NCI-H446 treated with DMSO at 0.1 percent for 48 hours (cell line): ENCODE results near the gene PLAC9.

ENCODE experiments used
- DNase-seq: peaks from one replicate; lab custom pipeline; 2025; lab: John Stamatoyannopoulos, UW

The PLAC9 gene

GRCh38 chr10:80160361-80161320 is 28.1 kb downstream of the PLAC9 start:
- no peak for DNase-seq

- no peak for DNase-seq
Observed at GRCh38 chr10:80161321-80162083, 29.0 kb downstream of the PLAC9 start.

- no peak for DNase-seq
Observed at GRCh38 chr10:80163741-80164341, 31.3 kb downstream of the PLAC9 start.

GRCh38 chr10:80164596-80164995 is 32.1 kb downstream of the PLAC9 start:
- no peak for DNase-seq

GRCh38 chr10:80165173-80165572 is 32.6 kb downstream of the PLAC9 start:
- DNase-seq, result no peak

GRCh38 chr10:80166581-80167470 is 34.3 kb downstream of the PLAC9 start:
- DNase-seq, result no peak

GRCh38 chr10:80167471-80168161 is 35.1 kb downstream of the PLAC9 start:
- no peak for DNase-seq

GRCh38 chr10:80168162-80168511 is 35.6 kb downstream of the PLAC9 start:
- DNase-seq, result no peak

GRCh38 chr10:80168679-80169380 is 36.3 kb downstream of the PLAC9 start:
- no peak for DNase-seq

GRCh38 chr10:80170026-80170425 is 37.5 kb downstream of the PLAC9 start:
- DNase-seq, result no peak

GRCh38 chr10:80170641-80171040 is 38.1 kb downstream of the PLAC9 start:
- no peak for DNase-seq

GRCh38 chr10:80171248-80171660 is 38.7 kb downstream of the PLAC9 start:
- no peak for DNase-seq

GRCh38 chr10:80172896-80173295 is 40.4 kb downstream of the PLAC9 start:
- no peak for DNase-seq

- no peak for DNase-seq
Observed at GRCh38 chr10:80173466-80173865, 40.9 kb downstream of the PLAC9 start.

GRCh38 chr10:80174641-80175395 is 42.3 kb downstream of the PLAC9 start:
- DNase-seq, result no peak

GRCh38 chr10:80176526-80176925 is 44.0 kb downstream of the PLAC9 start:
- DNase-seq, result no peak

GRCh38 chr10:80177781-80178636 is 45.5 kb downstream of the PLAC9 start:
- DNase-seq, result no peak

GRCh38 chr10:80182986-80183385 is 50.5 kb downstream of the PLAC9 start:
- no peak for DNase-seq

GRCh38 chr10:80183436-80183835 is 50.9 kb downstream of the PLAC9 start:
- no peak for DNase-seq
